ENCODE results near the gene NKX1-2.

GRCh38 chr10:124453960-124454610 lies 4.2 kb upstream of the NKX1-2 start:
- TF ChIP-seq, protein P1, sequence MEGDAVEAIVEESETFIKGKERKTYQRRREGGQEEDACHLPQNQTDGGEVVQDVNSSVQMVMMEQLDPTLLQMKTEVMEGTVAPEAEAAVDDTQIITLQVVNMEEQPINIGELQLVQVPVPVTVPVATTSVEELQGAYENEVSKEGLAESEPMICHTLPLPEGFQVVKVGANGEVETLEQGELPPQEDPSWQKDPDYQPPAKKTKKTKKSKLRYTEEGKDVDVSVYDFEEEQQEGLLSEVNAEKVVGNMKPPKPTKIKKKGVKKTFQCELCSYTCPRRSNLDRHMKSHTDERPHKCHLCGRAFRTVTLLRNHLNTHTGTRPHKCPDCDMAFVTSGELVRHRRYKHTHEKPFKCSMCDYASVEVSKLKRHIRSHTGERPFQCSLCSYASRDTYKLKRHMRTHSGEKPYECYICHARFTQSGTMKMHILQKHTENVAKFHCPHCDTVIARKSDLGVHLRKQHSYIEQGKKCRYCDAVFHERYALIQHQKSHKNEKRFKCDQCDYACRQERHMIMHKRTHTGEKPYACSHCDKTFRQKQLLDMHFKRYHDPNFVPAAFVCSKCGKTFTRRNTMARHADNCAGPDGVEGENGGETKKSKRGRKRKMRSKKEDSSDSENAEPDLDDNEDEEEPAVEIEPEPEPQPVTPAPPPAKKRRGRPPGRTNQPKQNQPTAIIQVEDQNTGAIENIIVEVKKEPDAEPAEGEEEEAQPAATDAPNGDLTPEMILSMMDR (IDR thresholded peaks at IDR 0.05): no peak
- TF ChIP-seq POLR2AphosphoS5 (IDR thresholded peaks at IDR 0.05) (no peak), POLR2A (IDR thresholded peaks at IDR 0.05) (no peak)

Data from upper lobe of left lung (tissue), 4 donors.